Muscle of leg (tissue), 11 donors: ENCODE results near the gene SPRED1. TPM values are rescaled to one million over a fixed set of nuclear protein-coding genes. Genes with fewer than 3 reads are reported as not detected.
A peak's percentile ranks its signal among the peaks of the same experiment; 100 is the strongest.

Source experiments
- DNase-seq: peaks from one replicate; pipeline ENCODE4 v3.0.0; 2013
- H3K27ac ChIP-seq: one replicate; pipeline ENCODE4 v1.5.1; 2013; ENCODE audit warnings: mild to moderate bottlenecking, low read length, control low read depth
- H3K27me3 ChIP-seq: one replicate; pipeline ENCODE4 v1.6.1; 2013; ENCODE audit warnings: low read length; ENCODE audit not compliant: control insufficient read depth, insufficient read depth
- H3K36me3 ChIP-seq: one replicate; pipeline ENCODE4 v1.6.1; 2013; ENCODE audit warnings: low read length; ENCODE audit not compliant: control insufficient read depth, insufficient read depth
- H3K4me1 ChIP-seq: one replicate; pipeline ENCODE4 v1.6.1; 2013; ENCODE audit warnings: low read length; ENCODE audit not compliant: control insufficient read depth, insufficient read depth
- H3K4me3 ChIP-seq: one replicate; pipeline ENCODE4 v1.5.1; 2013; ENCODE audit warnings: low read length, control low read depth
- H3K9me3 ChIP-seq: replicated peaks from 2 replicates; pipeline ENCODE4 v1.6.1; 2013; ENCODE audit warnings: low read depth, low read length; ENCODE audit not compliant: control insufficient read depth
- WGBS: methylation state at CpG from one replicate; pipeline ENCODE4 v1.1.5; 2013; ENCODE audit warnings: missing lambda C conversion rate; ENCODE audit not compliant: insufficient coverage; 5-methylcytosine and 5-hydroxymethylcytosine counted together
- polyA plus RNA-seq, 8 donors: library from polyadenylated mRNA; unstranded; fragments of 120-200 nt; gene quantifications; one replicate each; pipeline versions ENCODE4 v1.2.1 to v1.2.3, GENCODE V29; 2013; ENCODE audit warnings: inconsistent platforms in 1 of 8, low replicate concordance in 1 of 8; ENCODE audit not compliant: insufficient read length in 8 of 8, insufficient read depth in 1 of 8
- total RNA-seq: library from RNA; stranded (reverse); fragments of 120-200 nt; gene quantifications from one replicate; pipeline ENCODE4 v1.2.4, GENCODE V29; 2013

SPRED1 gene
- total and polyA plus RNA-seq, 9 donors: 21.4 to 50.5 (median 31.4) TPM

GRCh38 chr15:38325648-38325990 lies 73.0 kb downstream of the SPRED1 start:
- Histone ChIP-seq H3K9me3 (no peaks in the 10 kb centered on the region), H3K27ac (no peak overlapping the region), H3K4me1 (no peaks in the 10 kb centered on the region), H3K27me3 (no peaks in the 10 kb centered on the region), H3K4me3 (no peak overlapping the region), H3K36me3 (peaks cover 11% of the 10 kb centered on the region)
- WGBS: 100% methylated on average over 1 of the region's 1 CpG
- DNase-seq: no peak

- WGBS: no CpG with 5 or more reads among the region's 1 CpG
- H3K36me3 ChIP-seq: peaks cover 3% of the 10 kb centered on the region
Observed at GRCh38 chr15:38332711-38333110, 80.1 kb downstream of the SPRED1 start.

GRCh38 chr15:38335116-38335515 lies 82.5 kb downstream of the SPRED1 start:
- no peaks in the 10 kb centered on the region for H3K27me3 ChIP-seq
- H3K27ac ChIP-seq: no peak overlapping the region
- H3K4me3 ChIP-seq: no peak overlapping the region
- WGBS: no CpG with 5 or more reads among the region's 1 CpG
- peaks cover 3% of the 10 kb centered on the region for H3K36me3 ChIP-seq
- no peaks in the 10 kb centered on the region for H3K9me3 ChIP-seq
- DNase-seq: no peak
- no peaks in the 10 kb centered on the region for H3K4me1 ChIP-seq

More at GRCh38 chr15:38332711-38333110, 80.1 kb downstream of the SPRED1 start:
- no peak overlapping the region for H3K27ac ChIP-seq
- no peaks in the 10 kb centered on the region for H3K4me1 ChIP-seq
- H3K4me3 ChIP-seq: no peak overlapping the region
- H3K27me3 ChIP-seq: no peaks in the 10 kb centered on the region
- no peaks in the 10 kb centered on the region for H3K9me3 ChIP-seq
- DNase-seq: no peak

DNA sequence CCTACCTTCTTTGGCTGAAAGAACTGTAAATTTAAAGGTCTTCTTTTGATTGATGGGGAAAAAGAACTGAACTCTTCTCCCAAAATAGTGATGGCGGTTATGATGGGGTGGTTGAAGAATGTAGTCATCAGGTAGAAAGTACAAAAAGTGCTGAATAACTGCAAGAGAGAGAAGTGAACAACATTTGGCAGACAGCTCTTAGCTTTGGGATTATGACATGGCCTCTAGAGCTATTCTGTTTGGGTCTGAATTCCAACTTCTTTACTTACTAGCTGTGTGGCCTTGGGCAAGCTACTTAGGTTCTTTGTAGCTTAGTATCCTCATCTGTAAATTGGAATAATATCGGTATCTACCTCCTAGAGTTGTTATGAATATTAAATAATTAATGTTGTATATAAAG lies 91.7 kb downstream of the SPRED1 start:
- no peak for DNase-seq
- Histone ChIP-seq H3K4me1 (no peaks in the 10 kb centered on the region), H3K27ac (no peak overlapping the region), H3K36me3 (peaks cover 9% of the 10 kb centered on the region), H3K9me3 (no peaks in the 10 kb centered on the region), H3K4me3 (no peak overlapping the region), H3K27me3 (no peaks in the 10 kb centered on the region)
- WGBS: no CpG with 5 or more reads among the region's 2 CpGs

GRCh38 chr15:38349251-38349650 lies 96.6 kb downstream of the SPRED1 start:
- no peak overlapping the region for H3K27ac ChIP-seq
- H3K4me1 ChIP-seq: peaks cover 3% of the 10 kb centered on the region
- no peak for DNase-seq
- no CpG with 5 or more reads among the region's 3 CpGs for WGBS
- H3K27me3 ChIP-seq: no peaks in the 10 kb centered on the region
- H3K36me3 ChIP-seq: peaks cover 24% of the 10 kb centered on the region
- H3K9me3 ChIP-seq: no peaks in the 10 kb centered on the region
- H3K4me3 ChIP-seq: no peak overlapping the region

GRCh38 chr15:38351466-38351865 lies 98.8 kb downstream of the SPRED1 start:
- peaks cover 19% of the 10 kb centered on the region for H3K36me3 ChIP-seq
- peak; percentile 67 for DNase-seq

DNA sequence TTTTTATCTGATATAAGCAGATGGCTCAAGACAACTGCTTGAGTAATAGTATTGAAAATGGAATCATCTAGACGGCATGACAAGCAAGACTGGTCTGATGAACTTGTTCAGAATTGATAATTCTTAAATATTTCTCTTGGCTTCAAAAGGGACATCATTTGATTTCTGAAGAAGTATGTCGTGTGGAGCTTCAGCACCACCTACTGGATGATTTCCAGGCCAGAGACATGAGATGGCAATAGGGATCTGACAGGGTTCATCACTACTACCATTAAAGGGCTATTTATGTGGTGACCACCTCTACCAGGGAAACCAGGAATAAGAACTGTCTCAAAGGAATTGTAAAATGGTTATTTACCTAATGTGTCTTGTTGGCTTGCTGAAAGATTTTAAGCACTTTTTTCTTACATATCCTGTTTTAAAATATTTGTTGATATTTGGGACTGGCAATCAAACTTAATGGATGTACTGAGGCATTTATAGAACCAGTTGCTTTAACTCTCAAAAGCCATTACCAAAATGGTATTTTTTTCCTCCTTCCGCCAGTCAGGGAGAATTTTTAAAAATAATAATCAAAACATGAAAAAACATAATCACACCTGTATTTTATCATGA lies 101.8 kb downstream of the SPRED1 start:
- peak; percentile 80 for DNase-seq
- no peaks in the 10 kb centered on the region for H3K27me3 ChIP-seq
- H3K9me3 ChIP-seq: no peaks in the 10 kb centered on the region
- H3K4me3 ChIP-seq: no peak overlapping the region
- H3K4me1 ChIP-seq: peaks cover 3% of the 10 kb centered on the region
- H3K27ac ChIP-seq: no peak overlapping the region
- WGBS: no CpG with 5 or more reads among the region's 3 CpGs
- H3K36me3 ChIP-seq: peaks cover 19% of the 10 kb centered on the region

More at GRCh38 chr15:38351466-38351865, 98.8 kb downstream of the SPRED1 start:
- H3K4me1 ChIP-seq: peaks cover 3% of the 10 kb centered on the region
- no peak overlapping the region for H3K4me3 ChIP-seq
- no peaks in the 10 kb centered on the region for H3K27me3 ChIP-seq
- WGBS: 77% methylated on average over 5 of the region's 8 CpGs
- H3K27ac ChIP-seq: no peak overlapping the region
- no peaks in the 10 kb centered on the region for H3K9me3 ChIP-seq

DNA sequence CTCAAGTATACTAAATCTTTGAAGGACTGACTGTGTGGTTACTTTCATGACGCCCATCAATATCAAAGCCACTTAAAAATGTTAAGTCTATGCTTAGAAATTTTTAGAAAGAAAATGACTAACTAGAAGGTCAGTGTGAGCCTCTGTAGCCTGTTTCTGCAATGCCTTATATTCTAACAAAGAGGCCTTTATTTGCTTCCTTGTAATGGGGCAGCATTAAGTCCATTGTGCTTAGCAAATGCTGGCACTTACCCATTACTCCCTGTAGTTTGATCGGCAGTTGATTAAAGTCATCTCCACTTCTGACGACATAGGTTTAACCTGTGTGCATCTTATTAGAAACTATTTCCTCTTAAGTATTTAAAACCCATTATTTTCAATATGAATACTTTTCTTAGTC lies 109.7 kb downstream of the SPRED1 start:
- no peak for DNase-seq
- Histone ChIP-seq H3K4me1 (no peaks in the 10 kb centered on the region), H3K4me3 (no peak overlapping the region), H3K36me3 (no peaks in the 10 kb centered on the region), H3K27me3 (no peaks in the 10 kb centered on the region), H3K27ac (no peak overlapping the region), H3K9me3 (no peaks in the 10 kb centered on the region)
- WGBS: no CpG with 5 or more reads among the region's 3 CpGs

DNA sequence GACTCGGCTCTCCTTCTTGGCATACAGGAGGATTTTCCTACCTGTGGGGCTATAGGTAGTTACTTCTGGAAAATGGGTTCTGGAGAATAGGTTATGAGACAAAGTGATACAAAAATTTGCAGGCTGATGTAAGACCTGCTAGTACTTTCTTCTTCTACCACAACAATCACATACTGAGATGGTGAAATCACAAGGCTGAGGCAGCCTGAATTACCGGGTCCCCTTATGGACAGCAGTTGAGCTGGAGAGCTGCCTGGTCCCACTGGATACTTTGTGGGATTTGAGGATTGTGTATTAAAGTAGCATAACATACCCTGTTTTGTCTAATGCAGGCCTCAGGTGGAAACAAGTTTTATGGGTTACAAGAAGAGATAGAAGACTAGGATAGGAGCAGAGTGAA lies 114.8 kb downstream of the SPRED1 start:
- WGBS: 100% methylated on average over 1 of the region's 2 CpGs
- H3K4me1 ChIP-seq: no peaks in the 10 kb centered on the region
- no peak for DNase-seq

GRCh38 chr15:38369936-38370478 lies 117.4 kb downstream of the SPRED1 start:
- WGBS: 55% methylated on average over 2 of the region's 4 CpGs
- Histone ChIP-seq H3K4me3 (no peak overlapping the region), H3K36me3 (no peaks in the 10 kb centered on the region)

More for the DNA sequence above, 114.8 kb downstream of the SPRED1 start:
- Histone ChIP-seq H3K4me3 (no peak overlapping the region), H3K27me3 (no peaks in the 10 kb centered on the region), H3K36me3 (no peaks in the 10 kb centered on the region), H3K9me3 (no peaks in the 10 kb centered on the region), H3K27ac (no peak overlapping the region)

More at GRCh38 chr15:38369936-38370478, 117.4 kb downstream of the SPRED1 start:
- H3K27me3 ChIP-seq: no peaks in the 10 kb centered on the region
- no peak overlapping the region for H3K27ac ChIP-seq
- peaks cover 9% of the 10 kb centered on the region for H3K4me1 ChIP-seq
- DNase-seq: no peak
- H3K9me3 ChIP-seq: no peaks in the 10 kb centered on the region
